HS-27A (cell line): ENCODE data around the gene PLAU.
A peak's percentile ranks its signal among the peaks of the same experiment; 100 is the strongest.
"Not testable (repeated sequence)": the region's sequence is repeated elsewhere in the genome, so short reads cannot be mapped to it uniquely, and the experiment has no call there.

ENCODE experiments used
- DNase-seq: peaks from one replicate; pipeline ENCODE4 v3.0.0-alpha.2; 2012; ENCODE audit warnings: low read depth, missing footprints

Gene PLAU

GRCh38 chr10:73876971-73877370 is 34.0 kb upstream of the PLAU start:
- no peak for DNase-seq

DNA sequence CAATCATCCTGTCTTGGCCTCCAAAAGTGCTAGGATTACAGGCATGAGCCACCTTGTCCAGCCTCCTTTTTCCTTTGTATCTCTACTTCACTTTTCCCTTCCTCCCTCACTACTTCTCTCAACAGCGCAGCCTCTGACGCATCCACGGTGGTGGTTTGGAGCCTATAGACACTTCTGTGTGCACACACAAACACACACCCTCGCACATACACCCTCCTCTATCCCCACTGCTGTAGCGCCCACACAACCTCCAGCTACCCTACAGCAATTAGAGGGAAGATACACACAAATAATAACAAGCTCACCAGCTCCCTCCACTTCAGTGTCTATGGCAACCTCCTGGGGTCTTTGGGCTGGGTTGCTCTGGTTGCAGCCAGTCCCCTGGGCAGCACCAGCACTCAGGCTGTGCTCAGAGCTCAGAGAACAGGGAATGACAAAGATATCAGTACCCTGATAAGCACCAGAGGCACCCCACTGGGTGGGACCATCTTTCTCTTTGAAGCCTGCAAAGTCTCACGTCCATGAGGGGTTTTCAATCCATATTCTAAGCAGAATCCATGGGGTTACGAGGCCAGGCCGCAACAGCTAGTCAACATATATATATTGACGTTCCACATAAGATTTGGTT is 33.3 kb upstream of the PLAU start:
- DNase-seq = no peak

DNA sequence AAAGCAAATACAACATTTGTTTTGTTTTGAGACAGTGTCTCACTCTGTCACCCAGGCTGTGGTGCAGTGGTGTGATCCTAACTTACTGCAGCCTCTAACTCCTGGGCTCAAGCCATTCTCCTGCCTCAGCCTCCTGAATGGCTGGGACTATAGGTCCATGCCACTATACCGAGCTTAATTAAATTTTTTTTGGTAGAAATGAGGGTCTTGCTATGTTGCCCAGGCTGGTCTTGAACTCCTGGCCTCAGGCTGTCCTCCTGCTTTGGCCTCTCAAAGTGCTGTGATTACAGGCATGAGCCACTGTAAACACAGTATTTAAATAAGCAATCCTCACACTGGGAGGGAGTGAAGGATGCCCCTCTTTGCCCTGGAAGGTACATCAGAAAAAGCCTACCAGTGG is 32.6 kb upstream of the PLAU start:
- no peak for DNase-seq

GRCh38 chr10:73879296-73880173 is 31.4 kb upstream of the PLAU start:
- DNase-seq = no peak

GRCh38 chr10:73881221-73881919 is 29.6 kb upstream of the PLAU start:
- no peak for DNase-seq

DNA sequence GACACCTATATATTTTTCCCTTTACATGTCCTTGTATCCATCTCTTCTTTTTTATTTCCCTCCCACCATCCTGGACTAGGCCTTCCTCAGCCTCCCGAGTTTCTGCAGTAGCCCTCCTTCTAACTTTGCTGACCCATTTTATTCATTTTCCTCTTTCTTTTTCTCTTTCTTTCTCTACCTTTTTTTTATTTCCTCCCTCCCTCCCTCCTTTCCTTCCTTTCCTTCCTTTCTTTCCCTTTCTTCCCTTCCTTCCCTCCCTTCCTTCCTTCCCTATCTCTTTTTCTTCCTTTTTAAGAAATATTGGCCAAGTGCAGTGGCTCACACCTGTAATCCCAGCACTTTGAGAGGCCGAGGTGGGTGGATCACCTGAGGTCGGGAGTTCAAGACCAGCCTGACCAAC is 26.9 kb upstream of the PLAU start:
- DNase-seq = no peak

GRCh38 chr10:73886085-73886529 is 24.8 kb upstream of the PLAU start:
- DNase-seq = no peak

GRCh38 chr10:73886661-73887293 is 24.2 kb upstream of the PLAU start:
- no peak for DNase-seq

GRCh38 chr10:73887294-73888039 is 23.5 kb upstream of the PLAU start:
- DNase-seq = peak; percentile 92

DNA sequence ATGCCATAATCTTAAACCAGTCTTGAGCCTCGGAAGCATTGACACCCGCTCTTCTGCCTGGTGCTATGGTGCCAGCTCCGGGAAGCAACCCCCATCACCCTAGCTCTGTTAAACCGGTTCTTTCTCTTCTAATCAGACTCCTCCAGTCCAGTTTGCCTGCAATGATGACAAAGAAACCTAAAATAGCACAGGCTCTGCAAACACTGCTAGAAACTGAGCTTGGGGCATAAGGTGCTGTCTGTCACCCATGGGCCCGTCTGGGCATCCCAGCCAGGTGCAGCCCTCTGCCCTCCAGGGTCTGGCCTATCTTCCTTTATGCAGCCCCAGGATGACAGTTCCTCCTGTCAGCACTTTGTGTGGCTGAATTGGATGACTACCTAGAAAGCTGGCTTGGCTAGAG is 22.4 kb upstream of the PLAU start:
- DNase-seq = no peak

- DNase-seq = no peak
Measured at GRCh38 chr10:73889014-73889413, 21.9 kb upstream of the PLAU start.

DNA sequence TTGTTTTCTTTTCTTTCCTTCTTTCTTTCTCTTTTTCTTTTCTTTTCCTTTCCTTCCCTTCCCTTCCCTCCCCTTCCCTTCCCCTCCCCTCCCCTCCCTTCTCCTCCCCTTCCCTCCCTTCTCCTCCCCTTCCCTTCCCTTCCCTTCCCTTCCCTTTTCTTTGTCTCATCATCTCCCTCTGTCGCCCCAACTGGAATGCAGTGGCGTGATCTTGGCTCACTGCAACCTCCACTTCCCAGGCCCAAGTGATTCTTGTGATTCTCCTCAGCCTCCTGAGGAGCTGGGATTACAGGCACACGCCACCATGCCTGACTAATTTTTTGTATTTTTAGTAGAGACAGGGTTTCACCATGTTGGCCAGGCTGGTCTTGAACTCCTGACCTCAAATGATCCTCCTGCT is 21.5 kb upstream of the PLAU start:
- not testable (repeated sequence) for DNase-seq

DNA sequence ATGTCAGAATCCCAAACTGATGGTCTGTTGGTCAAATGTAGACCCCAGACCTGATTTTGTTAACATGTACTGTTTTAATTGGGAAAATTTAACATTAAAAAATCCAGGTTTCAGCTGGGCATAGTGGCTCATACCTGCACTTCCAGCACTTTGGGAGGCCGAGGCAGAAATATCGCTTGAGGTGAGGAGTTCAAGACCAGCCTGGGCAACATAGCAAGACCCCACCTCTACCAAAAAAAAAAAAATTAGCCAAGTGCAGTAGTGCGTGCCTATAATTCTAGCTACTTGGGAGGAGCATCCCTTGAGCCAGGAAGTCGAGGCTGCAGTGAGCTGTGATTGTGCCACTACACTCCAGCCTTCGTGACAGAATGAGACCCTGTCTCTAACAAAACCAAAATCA is 20.7 kb upstream of the PLAU start:
- DNase-seq = no peak

- not testable (repeated sequence) for DNase-seq
Measured at GRCh38 chr10:73890830-73891229, 20.1 kb upstream of the PLAU start.

- no peak for DNase-seq
Measured at GRCh38 chr10:73891540-73891939, 19.4 kb upstream of the PLAU start.

DNA sequence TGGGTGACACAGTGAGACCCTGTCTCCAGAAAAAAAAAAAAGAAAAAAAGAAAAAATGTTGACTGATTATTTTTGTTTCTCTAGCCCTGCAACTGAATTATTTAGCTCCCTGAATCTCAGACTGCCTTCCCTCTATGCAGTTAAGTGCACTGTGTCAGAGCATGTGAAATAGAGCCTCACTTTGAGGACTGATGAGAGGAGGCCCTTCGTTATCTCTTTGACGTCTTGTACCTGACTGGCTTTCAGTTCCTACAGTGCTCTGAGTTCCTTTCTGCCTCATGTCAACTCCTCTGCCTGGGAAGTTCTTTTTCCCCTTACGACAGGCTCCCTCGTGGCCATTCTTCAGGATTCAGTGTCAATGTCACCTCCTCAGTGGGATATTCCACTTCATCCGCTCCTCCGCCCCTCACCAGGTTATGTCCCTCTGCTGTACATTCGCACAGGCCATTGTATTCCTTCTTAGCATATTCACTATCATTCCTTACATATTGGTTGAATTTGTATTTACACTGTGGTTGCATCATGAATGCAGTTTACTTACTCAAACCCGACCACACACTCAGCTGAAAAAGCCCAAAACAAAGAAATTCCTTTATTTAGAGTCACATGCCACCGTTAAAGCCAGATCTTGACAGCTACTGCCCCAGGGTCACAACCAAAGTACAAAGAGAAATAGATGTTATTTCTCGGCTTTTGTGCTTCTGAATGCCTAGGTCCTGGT is 18.5 kb upstream of the PLAU start:
- no peak for DNase-seq

DNA sequence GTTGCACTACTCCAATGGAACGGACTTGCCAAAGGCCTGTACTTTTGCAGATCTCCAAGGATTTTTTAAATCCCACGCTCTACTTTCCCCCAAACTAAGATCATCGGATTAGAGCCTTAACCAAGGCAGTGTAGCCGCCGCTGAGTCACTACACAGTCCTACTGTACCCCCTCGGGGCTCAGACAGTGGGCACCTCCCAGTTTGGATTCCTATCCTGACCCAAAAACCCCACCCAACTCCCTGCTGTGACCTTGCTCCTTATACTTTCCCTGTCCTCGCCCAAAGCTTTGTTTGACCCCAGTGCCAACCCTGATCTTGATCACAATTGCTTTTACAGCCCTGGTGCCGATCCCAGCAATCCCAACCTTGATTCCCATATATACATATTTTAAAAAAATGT is 17.5 kb upstream of the PLAU start:
- DNase-seq = no peak

DNA sequence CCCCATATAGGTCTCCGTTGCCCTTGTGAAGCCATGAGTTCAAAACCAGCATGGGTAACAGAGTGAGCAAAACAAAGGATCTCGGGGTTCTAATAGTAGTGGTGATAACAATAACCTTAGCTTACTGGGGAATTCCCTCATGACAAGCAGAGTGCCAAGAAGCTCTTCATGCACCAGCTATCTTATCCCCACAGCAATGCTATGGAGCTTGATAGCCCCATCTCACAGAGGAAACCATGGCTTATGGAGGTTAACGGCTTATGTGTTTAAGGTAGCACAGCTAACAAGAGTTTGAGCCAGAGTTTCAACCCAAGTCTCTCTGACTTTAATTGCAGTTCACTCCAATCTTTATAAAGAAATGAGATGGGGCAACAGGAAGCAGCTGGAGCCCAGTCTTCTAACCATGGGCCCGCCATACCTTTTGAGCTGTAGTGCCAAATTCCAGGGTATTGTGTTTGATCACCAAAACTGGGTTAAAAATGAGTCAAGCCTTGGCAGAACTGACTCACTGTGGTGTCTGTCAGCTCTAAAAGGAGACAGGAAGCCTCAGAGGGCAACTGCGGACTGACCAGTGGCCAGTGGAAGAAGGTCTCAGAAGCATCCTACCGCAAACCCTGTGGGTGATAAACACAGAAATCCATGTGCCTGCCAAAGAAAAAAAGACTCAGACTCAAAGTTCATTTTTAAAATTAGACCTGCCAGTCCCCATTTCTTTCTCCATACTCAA is 16.5 kb upstream of the PLAU start:
- DNase-seq = peak; percentile 71

GRCh38 chr10:73895381-73895780 is 15.6 kb upstream of the PLAU start:
- not testable (repeated sequence) for DNase-seq

DNA sequence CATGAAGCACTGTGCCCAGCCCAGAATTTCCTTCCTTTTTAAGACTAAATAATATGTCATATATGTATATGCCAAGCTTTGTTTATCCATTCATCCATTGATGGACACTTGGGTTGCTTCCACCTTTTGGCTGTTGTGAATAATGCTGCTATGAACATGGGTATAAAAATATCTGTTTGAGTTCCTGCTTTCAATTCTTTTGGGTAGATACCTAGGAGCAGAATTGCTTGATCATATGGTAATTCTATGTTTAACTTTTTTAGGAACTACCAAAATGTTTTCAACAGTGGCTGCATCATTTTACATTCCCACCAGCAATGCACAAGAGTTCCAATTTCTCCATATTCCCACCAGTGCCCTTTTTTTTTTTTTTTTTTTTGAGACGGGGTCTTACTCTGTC is 13.2 kb upstream of the PLAU start:
- DNase-seq = no peak
